ENCODE measurements around the gene CAP2.
"Not testable (repeated sequence)": the region's sequence is repeated elsewhere in the genome, so short reads cannot be mapped to it uniquely, and the experiment has no call there.

The CAP2 gene

GRCh38 chr6:17391976-17392375, 1.4 kb upstream of the CAP2 start:
- in situ Hi-C loops (cut with MboI; ENCODE audit: low pct_unique_long_range_greater_than_20kb, low sequenced_read_pairs, unreplicated experiment), result no loop called here
- no peak for TF ChIP-seq CTCF (IDR thresholded peaks at IDR 0.05; ENCODE audit: extremely low read depth, insufficient read depth, missing control alignments)
- no peak for DNase-seq (ENCODE audit: low spot score)

GRCh38 chr6:17393892-17394631, 667 bp downstream of the CAP2 start:
- in situ Hi-C loops (cut with MboI; ENCODE audit: low pct_unique_long_range_greater_than_20kb, low sequenced_read_pairs, unreplicated experiment), result no loop called here
- no peak for DNase-seq (ENCODE audit: low spot score)
- TF ChIP-seq CTCF (IDR thresholded peaks at IDR 0.05; ENCODE audit: extremely low read depth, insufficient read depth, missing control alignments), result no peak

- no peak for DNase-seq (ENCODE audit: low spot score)
- no peak for TF ChIP-seq CTCF (IDR thresholded peaks at IDR 0.05; ENCODE audit: extremely low read depth, insufficient read depth, missing control alignments)
- in situ Hi-C loops (cut with MboI; ENCODE audit: low pct_unique_long_range_greater_than_20kb, low sequenced_read_pairs, unreplicated experiment), result no loop called here
Observed at GRCh38 chr6:17395112-17395511, 1.7 kb downstream of the CAP2 start.

- no peak for DNase-seq (ENCODE audit: low spot score)
- in situ Hi-C loops (cut with MboI; ENCODE audit: low pct_unique_long_range_greater_than_20kb, low sequenced_read_pairs, unreplicated experiment), result no loop called here
- no peak for TF ChIP-seq CTCF (IDR thresholded peaks at IDR 0.05; ENCODE audit: extremely low read depth, insufficient read depth, missing control alignments)
Observed at GRCh38 chr6:17396256-17396655, 2.9 kb downstream of the CAP2 start.

GRCh38 chr6:17397764-17398194, 4.4 kb downstream of the CAP2 start:
- no peak for DNase-seq (ENCODE audit: low spot score)
- in situ Hi-C loops (cut with MboI; ENCODE audit: low pct_unique_long_range_greater_than_20kb, low sequenced_read_pairs, unreplicated experiment), result no loop called here

GRCh38 chr6:17405181-17405943, 12.0 kb downstream of the CAP2 start:
- in situ Hi-C loops (cut with MboI; ENCODE audit: low pct_unique_long_range_greater_than_20kb, low sequenced_read_pairs, unreplicated experiment), result loop anchor here (25.0 kb wide), 1 partner anchor 93 kb away; no protein-coding TSS in a partner anchor
- DNase-seq (ENCODE audit: low spot score), result not testable (repeated sequence)

More at GRCh38 chr6:17397764-17398194, 4.4 kb downstream of the CAP2 start:
- no peak for TF ChIP-seq CTCF (IDR thresholded peaks at IDR 0.05; ENCODE audit: extremely low read depth, insufficient read depth, missing control alignments)

- in situ Hi-C loops (cut with MboI; ENCODE audit: low pct_unique_long_range_greater_than_20kb, low sequenced_read_pairs, unreplicated experiment), result loop anchor here (25.0 kb wide), 1 partner anchor 94 kb away; no protein-coding TSS in a partner anchor
- DNase-seq (ENCODE audit: low spot score), result no peak
- TF ChIP-seq CTCF (IDR thresholded peaks at IDR 0.05; ENCODE audit: extremely low read depth, insufficient read depth, missing control alignments), result no peak
Observed at GRCh38 chr6:17405944-17406245, 12.5 kb downstream of the CAP2 start.

Measured in GM13977 (cell line).